ENCODE measurements around the gene PON3.
"Not testable (repeated sequence)": the region's sequence is repeated elsewhere in the genome, so short reads cannot be mapped to it uniquely, and the experiment has no call there.

The PON3 gene

DNA sequence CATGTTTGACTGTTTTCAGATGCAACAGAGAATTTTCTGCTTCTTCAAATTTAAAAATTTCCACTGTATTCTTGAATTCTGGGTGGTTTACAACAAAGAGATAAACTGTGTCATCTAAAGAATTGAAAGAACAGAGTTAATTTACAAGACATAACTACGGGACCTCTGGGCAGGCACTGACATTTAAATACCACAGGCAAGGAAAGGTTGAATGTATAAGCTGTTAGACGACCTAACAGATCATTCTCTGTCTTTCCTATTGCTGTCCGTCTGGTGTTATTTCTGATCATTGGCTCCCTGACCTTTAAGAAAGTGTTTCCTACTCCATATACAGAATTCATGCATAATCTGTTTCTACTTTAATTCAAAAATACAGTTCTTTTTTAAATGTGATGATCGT is 15.5 kb upstream of the PON3 start:
- no peak for DNase-seq

GRCh38 chr7:95411036-95411435 is 14.9 kb upstream of the PON3 start:
- DNase-seq, result no peak

- no peak for DNase-seq
Observed at GRCh38 chr7:95407751-95408150, 11.6 kb upstream of the PON3 start.

- no peak for DNase-seq
Observed at GRCh38 chr7:95405800-95406199, 9.6 kb upstream of the PON3 start.

DNA sequence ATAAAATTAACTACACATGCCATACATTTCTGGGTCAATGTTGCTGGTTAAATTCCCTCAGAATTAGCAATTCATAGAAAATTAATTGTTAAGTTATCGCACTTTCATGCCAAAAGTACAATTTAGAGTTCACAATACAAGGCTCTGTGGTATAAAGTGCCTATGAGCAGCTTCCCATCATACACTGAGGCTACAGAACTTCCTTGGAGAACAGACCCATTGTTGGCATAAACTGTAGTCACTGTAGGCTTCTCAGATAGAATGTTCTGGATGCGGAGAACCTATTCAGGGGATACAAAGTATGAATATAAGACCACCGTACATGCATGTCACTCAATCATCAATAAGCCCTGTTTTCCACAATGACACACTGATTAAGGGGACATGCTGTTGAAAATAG is 9.0 kb upstream of the PON3 start:
- DNase-seq, result no peak

DNA sequence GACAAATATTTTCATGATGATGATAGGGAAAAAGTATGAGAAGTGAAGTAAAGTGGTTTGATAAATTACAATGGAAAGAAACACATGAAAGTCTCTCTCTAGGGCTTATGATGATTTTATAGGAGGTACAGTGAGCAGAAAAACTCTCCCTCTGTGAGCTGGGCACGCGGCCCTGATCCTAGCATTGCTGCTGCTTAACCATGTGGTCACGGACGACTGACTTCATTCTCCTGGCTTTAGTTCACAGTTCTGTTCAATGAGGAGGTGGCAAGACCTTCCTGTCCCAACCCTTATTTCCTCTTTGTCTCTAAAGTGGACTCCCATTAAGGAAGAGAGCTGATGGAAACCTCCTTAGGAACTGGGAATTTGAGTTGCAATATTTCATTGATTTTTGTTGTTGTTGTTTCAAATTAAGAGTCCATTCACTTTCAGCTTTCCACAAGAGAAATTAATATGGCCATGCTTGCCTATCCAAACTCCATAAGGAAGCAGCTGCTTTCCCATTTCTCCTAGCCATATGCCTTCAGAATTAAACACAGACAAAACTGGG is 8.2 kb upstream of the PON3 start:
- DNase-seq, result no peak

- no peak for DNase-seq
Observed at GRCh38 chr7:95398155-95398940, 2.2 kb upstream of the PON3 start.

DNA sequence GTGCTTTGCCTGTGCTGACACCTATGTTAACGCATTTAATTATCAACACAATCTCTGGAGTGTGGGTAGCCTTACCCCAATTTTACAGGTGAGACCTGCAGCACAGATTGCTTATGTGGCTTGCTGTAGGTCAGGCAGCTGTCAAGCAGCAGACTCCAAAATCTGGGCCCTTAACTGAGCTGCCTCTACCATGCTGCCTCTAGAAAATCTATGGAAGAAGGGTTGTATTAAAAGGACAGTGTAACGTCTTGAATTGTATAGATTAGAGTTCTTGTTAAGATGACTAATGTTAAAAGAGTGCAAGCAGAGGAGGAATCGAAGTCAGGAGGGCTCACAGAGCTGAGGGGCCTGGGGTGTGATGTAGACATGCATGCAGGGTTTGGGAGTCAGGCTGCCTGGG is 1.2 kb upstream of the PON3 start:
- DNase-seq, result no peak

GRCh38 chr7:95395755-95396135 is 430 bp downstream of the PON3 start:
- no peak for DNase-seq

DNA sequence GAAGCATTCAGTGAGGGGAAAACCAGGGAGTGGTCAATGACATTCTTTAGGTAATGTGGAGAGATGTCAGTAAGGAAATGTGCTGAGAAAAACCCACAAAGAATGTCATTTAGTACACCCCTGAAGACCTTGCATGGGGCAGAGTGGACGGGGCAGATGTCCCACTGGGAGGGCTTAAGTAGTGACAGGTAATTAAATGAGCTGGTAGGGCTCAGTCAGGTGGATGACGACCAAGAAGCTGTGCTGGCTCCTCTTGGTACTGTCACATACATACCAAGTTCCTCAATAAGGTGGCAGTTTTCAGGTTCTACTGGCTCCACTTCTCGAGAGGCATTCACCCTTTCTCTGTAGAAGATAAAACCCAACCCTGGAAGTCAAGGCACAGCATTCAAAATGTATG is 1.8 kb downstream of the PON3 start:
- DNase-seq, result no peak

DNA sequence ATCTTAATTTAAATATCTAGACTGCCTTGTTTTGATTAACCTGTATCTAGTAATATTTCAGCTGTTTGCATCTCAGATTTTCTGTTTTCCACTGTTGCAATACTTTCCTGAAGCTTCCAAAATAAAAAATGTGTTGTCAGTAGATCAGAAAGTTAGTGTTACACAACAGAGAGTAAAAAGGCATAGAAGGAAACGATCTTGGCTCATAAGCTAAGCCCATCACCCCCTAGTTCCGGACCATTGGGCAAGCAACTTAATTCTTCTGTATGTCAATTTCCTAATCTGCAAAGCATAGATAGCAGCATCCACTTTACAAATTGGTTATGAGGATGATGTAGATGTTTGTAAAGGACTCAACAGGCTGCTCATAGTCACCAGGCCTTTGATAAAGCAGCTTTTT is 4.4 kb downstream of the PON3 start:
- DNase-seq, result no peak

GRCh38 chr7:95389516-95389915 is 6.7 kb downstream of the PON3 start:
- DNase-seq, result no peak

DNA sequence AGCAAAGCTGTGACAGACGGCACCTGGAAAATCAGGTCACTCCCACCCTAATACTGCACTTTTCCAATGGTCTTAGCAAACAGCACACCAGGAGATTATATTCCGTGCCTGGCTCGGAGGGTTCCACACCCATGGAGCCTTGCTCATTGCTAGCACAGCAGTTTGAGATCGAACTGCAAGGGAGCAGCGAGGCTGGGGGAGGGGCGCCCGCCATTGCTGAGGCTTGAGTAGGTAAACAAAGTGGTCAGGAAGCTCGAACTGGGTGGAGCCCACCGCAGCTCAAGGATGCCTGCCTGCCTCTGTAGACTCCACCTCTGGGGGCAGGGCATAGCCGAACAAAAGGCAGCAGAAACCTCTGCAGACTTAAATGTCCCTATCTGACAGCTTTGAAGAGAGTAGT is 16.7 kb downstream of the PON3 start:
- not testable (repeated sequence) for DNase-seq

DNA sequence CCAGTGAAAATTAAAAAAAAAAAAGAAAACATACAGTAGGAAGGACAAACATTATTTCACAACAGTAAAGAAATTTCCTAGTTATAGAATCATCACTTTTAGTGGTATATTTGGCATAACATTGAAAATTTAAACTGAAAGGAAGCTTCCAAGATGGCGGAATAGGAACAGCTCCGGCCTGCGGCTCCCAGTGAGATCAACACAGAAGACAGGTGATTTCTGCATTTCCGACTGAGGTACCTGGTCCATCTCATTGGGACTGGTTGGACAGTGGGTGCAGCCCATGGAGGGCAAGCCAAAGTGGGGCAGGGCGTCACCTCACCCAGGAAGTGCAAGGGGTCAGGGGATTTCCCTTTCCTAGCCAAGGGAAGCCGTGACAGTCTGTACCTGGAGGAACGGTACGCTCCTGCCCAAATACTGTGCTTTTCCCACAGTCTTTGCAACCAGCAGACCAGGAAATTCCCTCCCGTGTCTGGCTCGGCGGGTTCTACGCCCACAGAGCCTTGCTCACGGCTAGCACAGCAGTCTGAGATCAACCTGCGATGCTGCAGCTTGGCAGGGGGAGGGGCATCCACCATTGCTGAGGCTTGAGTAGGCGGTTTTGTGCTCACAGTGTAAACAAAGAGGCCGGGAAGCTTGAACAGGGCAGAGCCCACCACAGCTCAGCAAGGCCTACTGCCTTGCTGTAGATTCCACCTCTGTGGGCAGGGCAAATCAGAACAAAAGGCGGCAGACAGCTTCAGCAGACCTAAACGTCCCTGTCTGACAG is 19.4 kb downstream of the PON3 start:
- no peak for DNase-seq

GRCh38 chr7:95375591-95376257 is 20.5 kb downstream of the PON3 start:
- DNase-seq, result no peak

- DNase-seq, result no peak
Observed at GRCh38 chr7:95373323-95373722, 22.9 kb downstream of the PON3 start.

- no peak for DNase-seq
Observed at GRCh38 chr7:95368235-95368634, 27.9 kb downstream of the PON3 start.

- no peak for DNase-seq
Observed at GRCh38 chr7:95367606-95368005, 28.6 kb downstream of the PON3 start.

- no peak for DNase-seq
Observed at GRCh38 chr7:95365151-95365550, 31.0 kb downstream of the PON3 start.

DNA sequence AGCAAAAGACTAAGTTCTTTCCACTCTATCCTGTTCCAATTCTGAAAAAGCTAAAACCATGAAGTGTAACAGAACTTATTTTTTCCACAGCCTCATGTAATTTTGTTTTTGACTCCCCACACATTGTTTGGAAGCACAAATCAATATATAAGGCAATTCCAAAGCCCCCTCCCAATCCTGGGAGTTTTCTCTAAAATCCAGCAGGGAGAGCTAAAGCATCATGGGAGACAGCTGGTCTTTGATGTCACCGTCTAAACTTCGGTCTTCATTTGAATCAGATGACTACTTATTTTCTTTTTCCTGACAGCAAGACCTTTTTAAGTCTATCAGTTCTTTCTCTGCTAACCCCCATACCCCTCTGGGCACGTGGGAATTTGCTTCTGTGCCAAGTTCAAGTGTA is 38.6 kb downstream of the PON3 start:
- no peak for DNase-seq

GRCh38 chr7:95342642-95343307 is 53.4 kb downstream of the PON3 start:
- DNase-seq, result no peak

DNA sequence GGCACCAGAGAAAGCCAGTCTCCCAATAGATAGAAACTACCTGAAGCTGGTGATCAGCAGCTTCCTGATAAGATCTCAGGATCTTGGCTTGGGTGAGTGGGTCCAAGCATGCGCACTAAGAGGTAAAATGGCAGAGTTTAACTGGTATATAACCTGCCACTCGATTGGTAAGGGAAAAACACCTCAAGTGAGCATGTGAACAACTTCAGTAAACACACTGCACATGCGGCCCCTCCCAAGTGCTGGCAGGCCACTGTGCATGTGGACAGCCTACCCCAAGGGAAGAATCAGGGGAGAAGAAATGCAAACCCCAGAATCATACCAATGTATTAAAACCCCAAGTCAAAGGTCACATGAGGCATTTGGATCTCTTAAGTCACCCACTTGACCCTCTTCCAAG is 54.1 kb downstream of the PON3 start:
- DNase-seq, result no peak

GRCh38 chr7:95340491-95340890 is 55.7 kb downstream of the PON3 start:
- no peak for DNase-seq
